Muscle of back (tissue), 13 donors: ENCODE data around the gene LYPD8. TPM values are rescaled to one million over a fixed set of nuclear protein-coding genes. Genes with fewer than 3 reads are reported as not detected.
"Not testable (repeated sequence)": the region's sequence is repeated elsewhere in the genome, so short reads cannot be mapped to it uniquely, and the experiment has no call there.

Source experiments
- DNase-seq, 3 donors: peaks; one replicate each; pipeline versions ENCODE4 v3.0.0 to v3.0.0-alpha.2; 2013
- long read RNA-seq, 9 donors: transcript quantifications; one replicate each; lab custom pipeline, GENCODE V29; 2026
- polyA plus RNA-seq, 10 donors: library from polyadenylated mRNA; unstranded; fragments of 120-200 nt; gene quantifications; one replicate each; pipeline ENCODE4 v1.2.1, GENCODE V29; 2013; ENCODE audit not compliant: insufficient read length in 10 of 10

The LYPD8 gene
- not detected for polyA plus RNA-seq
- long read RNA-seq, donor 1 = 0 reads
- long read RNA-seq, donor 2 = 0 reads
- long read RNA-seq, donor 3 = 0 reads
- long read RNA-seq, donor 4 = 0 reads
- long read RNA-seq, donor 5, partial matches to known transcripts = 103 of 103 reads
- long read RNA-seq, donor 5, other reads (novel, unspliced or antisense) = 0 of 103 reads
- long read RNA-seq, donor 6 = 0 reads
- long read RNA-seq, donor 7 = 0 reads
- long read RNA-seq, donor 8 = 0 reads
- long read RNA-seq, donor 9 = 0 reads

- DNase-seq = no peak
These were observed at the start of gene LYPD8 for GRCh38 chr1:248755517-248755916. LYPD8 (minus strand) TSS chr1:248755759; CDS start chr1:248751081, 4,678 bp downstream.

GRCh38 chr1:248804771-248805681 lies 49.5 kb upstream of the LYPD8 start:
- DNase-seq = no peak

GRCh38 chr1:248803501-248803900 lies 47.9 kb upstream of the LYPD8 start:
- DNase-seq = not testable (repeated sequence)

DNA sequence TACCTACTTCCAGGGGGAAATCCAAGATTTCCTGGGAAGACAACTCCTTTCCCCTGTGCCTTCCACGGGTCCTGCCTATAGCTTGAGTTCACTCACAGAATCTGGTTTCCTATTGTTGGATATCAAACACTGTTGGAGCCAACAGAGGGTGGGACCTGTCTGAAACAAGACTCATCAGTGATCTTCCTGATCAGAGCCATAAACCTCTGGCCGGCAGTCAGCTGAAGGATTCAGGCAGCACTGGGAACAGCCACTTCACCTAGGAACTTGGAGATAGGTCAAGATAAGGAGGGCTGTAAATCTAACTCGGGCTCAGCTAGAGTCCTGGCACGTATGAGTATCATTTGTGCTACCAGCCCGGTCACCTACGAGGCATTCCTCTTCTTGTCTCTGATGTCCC lies 46.9 kb upstream of the LYPD8 start:
- no peak for DNase-seq

- no peak for DNase-seq
These were observed 44.9 kb upstream of the LYPD8 start for GRCh38 chr1:248800459-248800858.

- DNase-seq = no peak
These were observed 43.2 kb upstream of the LYPD8 start for GRCh38 chr1:248798791-248799190.

GRCh38 chr1:248794663-248795062 lies 39.1 kb upstream of the LYPD8 start:
- not testable (repeated sequence) for DNase-seq

DNA sequence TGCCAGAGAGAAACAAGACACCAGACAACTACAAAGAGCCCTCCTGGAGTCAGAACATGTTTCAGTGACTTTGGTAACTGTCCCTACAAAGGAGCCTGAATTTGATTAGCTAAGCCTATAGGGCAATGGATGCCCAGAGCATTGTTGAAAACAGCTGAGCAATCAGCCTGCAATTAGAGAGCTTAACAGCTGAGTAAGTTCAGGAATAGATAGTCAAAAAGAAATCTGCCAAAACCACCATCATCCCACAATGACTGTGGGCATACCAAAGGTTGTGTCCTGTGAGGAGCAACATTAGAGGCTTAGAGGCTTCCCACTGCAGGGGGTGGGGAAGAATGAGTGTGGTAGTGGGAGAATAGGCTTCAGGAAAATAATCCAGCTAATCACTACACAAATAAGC lies 38.0 kb upstream of the LYPD8 start:
- no peak for DNase-seq

GRCh38 chr1:248792342-248792741 lies 36.8 kb upstream of the LYPD8 start:
- DNase-seq = no peak

DNA sequence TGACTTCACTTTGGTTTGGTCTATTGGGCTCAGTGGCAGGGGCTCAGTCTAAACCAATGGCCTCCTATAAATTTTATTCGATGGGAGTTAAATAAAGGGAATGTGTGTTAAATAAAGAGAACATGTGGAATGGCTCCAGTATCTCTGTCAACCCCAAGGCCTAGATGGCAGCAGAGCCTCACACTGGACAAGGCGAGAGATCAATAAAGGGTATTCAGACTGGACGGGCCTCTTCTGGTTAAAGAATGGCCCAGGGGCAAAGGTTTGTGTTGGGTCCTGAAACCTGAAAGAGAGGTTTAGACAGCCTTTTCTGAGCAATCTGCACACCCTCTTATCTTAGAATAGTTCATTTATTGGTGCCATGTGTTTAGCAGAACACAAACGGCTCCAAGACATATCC lies 35.5 kb upstream of the LYPD8 start:
- DNase-seq = no peak

DNA sequence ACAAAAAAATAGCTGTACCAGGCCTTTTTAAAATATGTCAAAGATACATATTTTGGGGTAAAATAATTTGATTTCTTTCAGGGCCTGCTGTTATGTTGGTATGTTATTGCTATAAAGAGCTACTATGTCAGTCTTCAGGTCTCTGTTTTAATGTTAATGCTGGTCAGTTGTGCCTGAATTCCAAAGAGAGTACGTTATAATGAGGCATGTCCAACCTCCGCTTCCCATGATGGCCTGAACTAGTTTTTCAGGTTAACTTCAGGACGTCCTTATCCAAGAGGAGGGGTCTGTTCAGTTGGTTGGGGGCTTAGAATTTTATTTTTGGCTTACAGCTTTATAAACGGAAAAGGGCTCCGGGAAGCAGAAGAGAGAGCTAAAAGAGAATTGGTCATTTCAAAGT lies 34.9 kb upstream of the LYPD8 start:
- no peak for DNase-seq

DNA sequence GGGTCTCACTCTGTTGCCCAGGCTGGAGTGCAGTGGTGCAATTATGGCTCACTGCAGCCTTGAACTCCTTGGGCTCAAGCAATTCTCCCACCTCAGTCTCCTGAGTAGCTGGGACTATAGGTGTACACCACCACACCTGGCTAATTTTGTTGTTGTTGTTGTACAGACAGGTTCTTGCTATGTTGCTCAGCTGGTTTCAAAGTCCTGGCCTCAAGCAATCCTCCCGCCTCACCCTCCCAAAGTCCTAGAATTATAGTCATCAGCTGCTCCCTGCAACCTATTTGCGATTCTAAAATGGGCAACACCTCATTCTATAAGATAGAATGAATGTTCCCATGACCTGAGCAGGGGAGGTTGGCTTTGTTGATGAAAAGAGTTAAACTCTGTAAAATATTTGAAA lies 33.8 kb upstream of the LYPD8 start:
- not testable (repeated sequence) for DNase-seq

DNA sequence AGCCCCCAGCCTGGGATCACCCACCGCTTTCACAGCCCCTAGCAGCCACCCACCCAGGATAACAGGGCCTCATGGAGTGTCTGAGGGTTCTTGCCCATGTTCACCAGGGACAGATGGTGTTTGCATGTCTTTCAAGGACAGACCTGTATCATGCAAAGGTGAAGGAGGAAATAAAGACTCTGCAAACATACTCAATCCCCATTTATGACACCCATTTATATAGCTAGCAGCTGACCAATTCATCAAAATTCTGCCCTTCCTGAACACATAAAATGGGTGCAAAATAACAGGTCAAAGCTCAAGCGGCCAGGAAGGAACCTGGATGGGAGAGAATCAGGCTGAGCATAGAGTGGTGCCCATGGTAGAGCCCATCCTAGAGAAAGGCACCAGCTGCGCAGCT lies 32.8 kb upstream of the LYPD8 start:
- DNase-seq = no peak

DNA sequence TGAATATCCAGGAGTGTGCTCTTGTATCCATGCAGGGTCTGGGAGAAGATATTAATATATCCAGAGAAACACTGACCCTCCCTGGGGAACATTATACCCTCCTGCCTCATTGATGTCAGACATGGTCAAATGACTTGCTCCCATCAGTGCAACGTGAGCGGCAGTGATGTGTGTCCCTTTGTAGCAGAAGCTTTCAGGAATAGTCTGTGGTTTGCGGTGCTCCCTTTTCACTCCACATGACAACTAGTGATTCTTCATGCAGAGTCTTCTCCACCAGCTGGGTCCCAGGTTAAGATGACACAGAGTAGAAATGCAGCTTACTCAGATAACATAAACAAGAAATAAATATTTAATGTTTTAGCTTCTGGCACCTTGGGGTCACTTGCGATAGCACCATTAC lies 31.9 kb upstream of the LYPD8 start:
- DNase-seq = no peak

DNA sequence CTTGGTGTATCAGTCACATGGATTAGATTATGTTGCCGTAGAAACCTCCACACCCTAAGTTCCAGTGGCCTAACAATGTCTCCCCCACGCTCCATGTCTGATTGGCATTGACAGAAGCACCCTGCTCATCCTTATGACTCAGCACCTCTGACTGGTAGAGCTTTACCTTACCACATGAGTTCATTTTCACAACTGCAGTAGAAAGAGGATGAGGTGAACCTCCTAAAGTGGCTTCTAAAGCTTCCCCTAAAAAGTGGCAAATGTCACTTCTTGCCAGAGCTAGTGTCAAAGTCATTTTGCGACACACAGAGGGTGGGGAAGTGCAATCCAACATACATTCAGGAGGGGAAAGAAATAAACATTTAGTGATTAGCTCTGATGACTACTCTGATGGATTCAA lies 30.6 kb upstream of the LYPD8 start:
- DNase-seq = no peak

DNA sequence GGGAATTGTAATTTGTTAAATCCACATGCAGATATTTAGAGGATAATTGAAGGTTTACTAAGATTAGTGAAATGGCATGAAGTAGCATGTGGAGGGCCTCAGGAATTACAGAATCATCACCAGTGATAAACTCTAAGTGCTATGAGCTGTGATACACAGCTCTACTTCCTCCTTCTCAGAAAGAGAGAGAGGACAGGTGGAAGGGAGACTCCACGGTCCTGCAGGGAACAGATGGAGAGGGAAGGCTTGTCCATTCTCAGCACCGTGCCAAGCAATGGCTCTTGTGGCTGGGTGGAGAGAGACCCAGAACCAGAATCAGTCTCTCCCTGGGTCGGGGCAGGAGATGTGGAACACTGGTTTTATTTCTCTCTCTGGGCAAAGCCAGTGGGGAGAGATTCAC lies 27.8 kb upstream of the LYPD8 start:
- no peak for DNase-seq

DNA sequence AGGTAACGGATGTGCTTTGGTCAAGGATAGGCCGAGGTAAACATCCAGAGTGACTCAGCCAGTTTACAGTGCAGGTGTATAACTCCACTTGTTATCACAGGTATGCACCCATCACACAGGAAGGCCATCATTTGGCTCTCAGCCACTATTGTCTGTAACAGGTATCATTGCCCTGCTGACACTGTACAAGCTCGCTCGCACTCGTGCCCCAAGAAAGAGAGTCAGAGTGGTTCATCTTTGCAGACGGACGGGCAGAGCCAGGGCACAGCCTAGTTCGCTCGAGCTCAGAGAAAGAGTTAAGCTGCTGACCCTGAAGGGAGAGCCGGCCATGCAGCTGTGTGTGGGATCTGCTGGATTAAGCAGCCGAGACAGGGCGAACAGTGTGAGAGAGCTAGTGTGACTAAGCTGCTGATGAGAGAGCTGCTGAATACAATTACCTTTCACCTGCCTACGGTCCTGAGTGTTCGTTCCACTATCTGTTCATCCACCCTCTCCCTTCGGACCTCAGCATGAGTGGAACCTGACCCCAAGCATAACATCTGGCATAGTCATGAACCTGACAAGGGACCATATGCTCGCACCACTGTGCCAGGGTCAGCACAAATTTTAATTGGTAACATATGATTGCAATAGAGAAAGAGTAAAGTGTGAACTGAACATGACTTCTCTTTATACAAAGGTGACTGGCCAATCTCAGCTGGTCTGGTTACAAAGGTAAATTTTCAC lies 27.0 kb upstream of the LYPD8 start:
- DNase-seq = no peak

GRCh38 chr1:248779350-248779749 lies 23.8 kb upstream of the LYPD8 start:
- DNase-seq = no peak

- no peak for DNase-seq
These were observed 23.3 kb upstream of the LYPD8 start for GRCh38 chr1:248778906-248779305.

DNA sequence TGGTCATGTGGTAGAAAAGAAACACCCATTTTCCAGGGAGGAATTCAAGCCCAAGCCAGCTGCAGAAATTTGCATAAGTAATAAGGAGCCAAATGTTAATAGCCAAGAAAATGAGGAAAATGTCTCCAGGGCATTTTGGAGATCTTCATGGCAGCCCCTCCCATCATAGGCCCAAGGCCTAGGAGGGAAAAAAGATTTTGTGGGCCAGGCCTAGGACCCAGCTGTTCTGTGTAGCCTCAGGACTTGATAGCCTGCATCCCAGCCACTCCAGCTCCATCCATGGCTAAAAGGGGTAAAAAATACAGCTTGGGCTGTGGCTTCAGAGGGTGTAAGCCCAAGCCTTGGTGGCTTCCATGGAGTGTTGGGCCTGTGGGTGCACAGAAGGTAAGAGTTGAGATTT lies 21.4 kb upstream of the LYPD8 start:
- DNase-seq = no peak

- no peak for DNase-seq
These were observed 19.9 kb upstream of the LYPD8 start for GRCh38 chr1:248775441-248775840.

DNA sequence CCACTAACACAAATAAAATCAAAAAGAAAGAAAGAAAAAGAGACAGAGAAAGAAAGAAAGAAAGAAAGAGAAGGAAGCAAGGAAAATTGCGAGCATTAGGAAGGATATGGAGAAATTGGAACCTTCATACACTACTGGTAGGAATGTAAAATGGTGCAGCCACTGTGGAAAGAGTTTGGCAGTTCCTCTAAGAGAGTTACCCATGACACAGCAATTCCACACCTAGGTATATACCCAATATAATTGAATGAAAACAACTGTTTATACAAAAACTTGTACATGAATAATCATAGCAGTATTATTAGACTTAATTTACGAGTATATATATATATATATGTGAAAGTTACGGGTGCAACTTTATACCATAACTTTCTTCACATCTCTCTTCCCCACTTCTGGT lies 4.1 kb upstream of the LYPD8 start:
- DNase-seq = no peak

GRCh38 chr1:248758352-248758751 lies 2.8 kb upstream of the LYPD8 start:
- DNase-seq = no peak
